HG03175 (cell line): ENCODE measurements around the gene ICAM2.
A peak's percentile ranks its signal among the peaks of the same experiment; 100 is the strongest.
"Not testable (repeated sequence)": the region's sequence is repeated elsewhere in the genome, so short reads cannot be mapped to it uniquely, and the experiment has no call there.

ENCODE experiments used
- ATAC-seq: cut with Tn5 transposase; IDR thresholded peaks from one replicate; pipeline ENCODE4 v1.9.1; 2021; ENCODE audit warnings: mild to moderate bottlenecking, moderate library complexity; ENCODE audit not compliant: unreplicated experiment

ICAM2 gene

GRCh38 chr17:64015447-64015846, 5.0 kb downstream of the ICAM2 start:
- ATAC-seq: no peak

GRCh38 chr17:64009571-64010402, 10.6 kb downstream of the ICAM2 start:
- ATAC-seq: no peak

- no peak for ATAC-seq
Measured at GRCh38 chr17:64008830-64009229, 11.6 kb downstream of the ICAM2 start.

- no peak for ATAC-seq
Measured at GRCh38 chr17:64008346-64008745, 12.1 kb downstream of the ICAM2 start.

- ATAC-seq: no peak
Measured at GRCh38 chr17:64007838-64008282, 12.6 kb downstream of the ICAM2 start.

- ATAC-seq: not testable (repeated sequence)
Measured at GRCh38 chr17:64007089-64007837, 13.2 kb downstream of the ICAM2 start.

- no peak for ATAC-seq
Measured at GRCh38 chr17:64006361-64007088, 13.9 kb downstream of the ICAM2 start.

GRCh38 chr17:64005734-64006167, 14.7 kb downstream of the ICAM2 start:
- ATAC-seq: no peak

- ATAC-seq: no peak
Measured at GRCh38 chr17:64004903-64005733, 15.3 kb downstream of the ICAM2 start.

- no peak for ATAC-seq
Measured at GRCh38 chr17:64004218-64004770, 16.1 kb downstream of the ICAM2 start.

GRCh38 chr17:64003526-64004121, 16.8 kb downstream of the ICAM2 start:
- no peak for ATAC-seq

- no peak for ATAC-seq
Measured at GRCh38 chr17:64002658-64003525, 17.5 kb downstream of the ICAM2 start.

- ATAC-seq: no peak
Measured at GRCh38 chr17:64001763-64002529, 18.5 kb downstream of the ICAM2 start.

GRCh38 chr17:64001091-64001579, 19.3 kb downstream of the ICAM2 start:
- ATAC-seq: no peak

GRCh38 chr17:63999680-64000531, 20.5 kb downstream of the ICAM2 start:
- no peak for ATAC-seq

GRCh38 chr17:63998721-63999679, 21.4 kb downstream of the ICAM2 start:
- peak; percentile 13 for ATAC-seq
